Fibroblast of lung (primary cell): ENCODE data around the gene TBC1D5. TPM values are rescaled to one million over a fixed set of nuclear protein-coding genes. Genes with fewer than 3 reads are reported as not detected.
A peak's percentile ranks its signal among the peaks of the same experiment; 100 is the strongest.

Experiments used
- DNase-seq, 2 donors: peaks; one replicate each; pipeline versions ENCODE4 v3.0.0 to v3.0.0-alpha.2; 2010; ENCODE audit warnings: low read depth in 2 of 2
- H2AFZ ChIP-seq: 2 replicates; pipeline ENCODE4 v1.5.1; 2012; ENCODE audit warnings: low read length, control low read depth, inconsistent platforms
- H3K27ac ChIP-seq: 2 replicates; pipeline ENCODE4 v1.5.1; 2011; ENCODE audit warnings: low read length, control low read depth; ENCODE audit not compliant: insufficient read depth
- H3K27me3 ChIP-seq: 2 replicates; pipeline ENCODE4 v1.5.1; 2011; ENCODE audit warnings: mild to moderate bottlenecking, low read length; ENCODE audit not compliant: control insufficient read depth, insufficient read depth
- H3K36me3 ChIP-seq: 2 replicates; pipeline ENCODE4 v1.5.1; 2011; ENCODE audit warnings: low read length; ENCODE audit not compliant: control insufficient read depth, insufficient read depth
- H3K4me1 ChIP-seq: 2 replicates; pipeline ENCODE4 v1.5.1; 2011; ENCODE audit warnings: low read length; ENCODE audit not compliant: control insufficient read depth, insufficient read depth; ENCODE audit errors: extremely low read depth
- H3K4me2 ChIP-seq: 2 replicates; pipeline ENCODE4 v1.5.1; 2011; ENCODE audit warnings: low read length, control low read depth; ENCODE audit not compliant: insufficient read depth; ENCODE audit errors: extremely low read depth
- H3K4me3 ChIP-seq, 4 experiments: fragments of 200-600 bp in 1 of 4; sonication (generic) in 1 of 4; replicated peaks in 1 of 4; 2 replicates each; pipeline ENCODE4 v1.5.1; 2011 to 2016; ENCODE audit warnings: low read length in 4 of 4, low read depth in 3 of 4, mild to moderate bottlenecking in 3 of 4, control low read depth in 2 of 4, inconsistent platforms in 1 of 4, mixed read lengths in 1 of 4; ENCODE audit not compliant: insufficient read depth in 1 of 4; ENCODE audit errors: control extremely low read depth in 1 of 4
- H3K79me2 ChIP-seq: 2 replicates; pipeline ENCODE4 v1.5.1; 2012; ENCODE audit warnings: mild to moderate bottlenecking, low read length, inconsistent platforms; ENCODE audit not compliant: control insufficient read depth, insufficient read depth
- H3K9ac ChIP-seq: 2 replicates; pipeline ENCODE4 v1.5.1; 2011; ENCODE audit warnings: mild to moderate bottlenecking, low read length, control low read depth; ENCODE audit not compliant: insufficient read depth
- H3K9me3 ChIP-seq: 2 replicates; pipeline ENCODE4 v1.5.1; 2012; ENCODE audit warnings: low read depth, low read length; ENCODE audit not compliant: control insufficient read depth, insufficient read depth
- H4K20me1 ChIP-seq: 2 replicates; pipeline ENCODE4 v1.5.1; 2011; ENCODE audit warnings: low read length; ENCODE audit not compliant: control insufficient read depth, insufficient read depth; ENCODE audit errors: extremely low read depth
- EZH2 ChIP-seq: IDR thresholded peaks from 2 replicates; pipeline ENCODE4 v1.5.1; 2012; ENCODE audit warnings: low read length, control low read depth, mild to moderate bottlenecking; ENCODE audit errors: missing control alignments
- polyA plus RNA-seq, 2 donors: library from polyadenylated mRNA; depleted of rRNA in 1 of 2; stranded (reverse) in 1 of 2; unstranded in 1 of 2; fragments of >200 nt; gene quantifications; 2 replicates each; pipeline ENCODE4 v1.2.1, GENCODE V29; 2011 to 2012; ENCODE audit warnings: missing spikeins in 1 of 2
- total RNA-seq: library from RNA; depleted of rRNA; stranded (reverse); fragments of >200 nt; gene quantifications from 2 replicates; pipeline ENCODE4 v1.2.1, GENCODE V29; 2014
- TF ChIP-seq, protein P1 (sequence below), 2 donors: IDR thresholded peaks in 1 of 2; conservative IDR thresholded peaks in 1 of 2; 1 replicate in 1 of 2; 2 replicates in 1 of 2; pipeline ENCODE4 v1.5.1; 2011 to 2012; ENCODE audit warnings: low read length in 2 of 2, control low read depth in 1 of 2, inconsistent platforms in 1 of 2, low read depth in 1 of 2, mild to moderate bottlenecking in 1 of 2

TBC1D5 gene
- total and polyA plus RNA-seq, 2 donors (not counting 1 experiment from before 2014, with no cell fraction given): 43.6 to 129 TPM

DNA sequence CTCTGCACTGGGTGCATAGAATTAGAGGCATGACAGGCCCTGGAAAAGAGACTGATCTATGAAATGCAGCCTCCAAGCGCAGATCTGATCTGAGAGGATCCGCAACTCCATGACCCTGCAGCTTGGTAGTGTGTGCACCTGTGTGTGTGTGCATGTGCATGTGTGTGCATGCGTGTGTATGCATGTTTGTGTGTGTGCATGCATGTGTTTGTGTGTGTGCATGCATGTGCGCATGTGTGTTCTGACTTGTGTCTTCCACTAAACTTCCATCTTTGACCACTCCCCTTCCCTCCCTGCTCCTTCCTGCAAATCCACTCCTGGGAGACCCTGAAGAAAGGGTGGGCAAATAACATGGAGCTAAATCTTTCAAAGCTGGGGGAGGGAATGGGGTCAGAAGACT lies 600.7 kb downstream of the TBC1D5 start:
- Histone ChIP-seq H3K27me3 (no peaks in the 10 kb centered on the region), H3K4me1 (no peaks in the 10 kb centered on the region), H3K36me3 (no peaks in the 10 kb centered on the region), H3K4me2 (no peak overlapping the region), H3K9me3 (no peaks in the 10 kb centered on the region), H4K20me1 (no peaks in the 10 kb centered on the region), H3K4me3 (no peak overlapping the region), H2AFZ (no peak overlapping the region), H3K79me2 (no peaks in the 10 kb centered on the region), H3K9ac (no peak overlapping the region), H3K27ac (no peak overlapping the region)
- no peak for TF ChIP-seq EZH2
- no peak for DNase-seq

DNA sequence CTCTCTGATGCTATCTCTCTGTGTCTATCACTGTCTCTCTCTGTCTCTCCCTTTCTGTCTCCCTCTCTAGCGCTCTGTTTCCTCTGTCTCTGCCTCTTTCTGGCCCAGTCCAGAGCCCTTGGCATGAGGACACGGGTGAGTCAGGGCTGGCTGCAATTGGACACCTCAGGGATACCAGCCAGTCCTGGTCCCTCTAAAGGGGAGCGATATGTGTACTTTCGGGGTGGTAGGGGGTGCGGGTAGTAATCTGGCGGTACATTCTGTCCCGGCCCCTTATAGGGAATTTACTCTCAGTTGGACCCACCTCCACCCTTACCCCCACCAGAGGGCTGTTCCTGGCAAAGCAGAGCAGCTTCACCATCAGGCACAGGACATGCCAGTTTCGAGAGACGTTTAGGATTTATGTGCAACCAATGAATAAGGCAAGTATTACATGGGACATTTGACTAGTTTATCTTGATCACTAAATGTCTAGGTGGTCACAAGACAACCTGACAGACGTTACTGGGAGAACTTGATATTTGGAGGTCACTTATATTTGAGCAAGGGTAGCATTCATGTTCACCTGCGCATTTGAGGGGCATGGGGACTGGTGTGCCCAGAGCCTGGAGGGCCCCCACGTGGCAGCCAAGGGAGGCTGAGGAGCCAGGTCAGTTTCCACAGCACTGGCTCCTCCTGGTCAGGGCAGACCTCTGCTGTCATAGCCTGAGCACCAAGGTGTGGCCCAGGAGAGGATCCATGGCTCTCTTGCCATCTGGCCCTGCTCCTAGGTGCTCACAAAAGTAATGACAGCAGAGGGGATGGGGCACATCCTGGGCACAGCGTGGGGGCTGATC lies 601.5 kb downstream of the TBC1D5 start:
- H3K79me2 ChIP-seq: no peaks in the 10 kb centered on the region
- peak; percentile 7 to 9 for DNase-seq
- H3K9ac ChIP-seq: no peak overlapping the region
- no peaks in the 10 kb centered on the region for H4K20me1 ChIP-seq
- no peak for TF ChIP-seq EZH2
- TF ChIP-seq, protein P1, sequence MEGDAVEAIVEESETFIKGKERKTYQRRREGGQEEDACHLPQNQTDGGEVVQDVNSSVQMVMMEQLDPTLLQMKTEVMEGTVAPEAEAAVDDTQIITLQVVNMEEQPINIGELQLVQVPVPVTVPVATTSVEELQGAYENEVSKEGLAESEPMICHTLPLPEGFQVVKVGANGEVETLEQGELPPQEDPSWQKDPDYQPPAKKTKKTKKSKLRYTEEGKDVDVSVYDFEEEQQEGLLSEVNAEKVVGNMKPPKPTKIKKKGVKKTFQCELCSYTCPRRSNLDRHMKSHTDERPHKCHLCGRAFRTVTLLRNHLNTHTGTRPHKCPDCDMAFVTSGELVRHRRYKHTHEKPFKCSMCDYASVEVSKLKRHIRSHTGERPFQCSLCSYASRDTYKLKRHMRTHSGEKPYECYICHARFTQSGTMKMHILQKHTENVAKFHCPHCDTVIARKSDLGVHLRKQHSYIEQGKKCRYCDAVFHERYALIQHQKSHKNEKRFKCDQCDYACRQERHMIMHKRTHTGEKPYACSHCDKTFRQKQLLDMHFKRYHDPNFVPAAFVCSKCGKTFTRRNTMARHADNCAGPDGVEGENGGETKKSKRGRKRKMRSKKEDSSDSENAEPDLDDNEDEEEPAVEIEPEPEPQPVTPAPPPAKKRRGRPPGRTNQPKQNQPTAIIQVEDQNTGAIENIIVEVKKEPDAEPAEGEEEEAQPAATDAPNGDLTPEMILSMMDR (conservative IDR thresholded peaks at IDR 0.05 in 1 of 2, IDR thresholded peaks at IDR 0.05 in 1 of 2; ENCODE audit: low read depth in 1 of 2, low read length in 2 of 2): no peak
- H3K4me2 ChIP-seq: no peak overlapping the region
- no peak overlapping the region for H3K27ac ChIP-seq
- H3K27me3 ChIP-seq: no peaks in the 10 kb centered on the region
- H3K4me3 ChIP-seq: no peak overlapping the region
- H2AFZ ChIP-seq: no peak overlapping the region
- H3K4me1 ChIP-seq: no peaks in the 10 kb centered on the region
- H3K36me3 ChIP-seq: no peaks in the 10 kb centered on the region
- no peaks in the 10 kb centered on the region for H3K9me3 ChIP-seq

DNA sequence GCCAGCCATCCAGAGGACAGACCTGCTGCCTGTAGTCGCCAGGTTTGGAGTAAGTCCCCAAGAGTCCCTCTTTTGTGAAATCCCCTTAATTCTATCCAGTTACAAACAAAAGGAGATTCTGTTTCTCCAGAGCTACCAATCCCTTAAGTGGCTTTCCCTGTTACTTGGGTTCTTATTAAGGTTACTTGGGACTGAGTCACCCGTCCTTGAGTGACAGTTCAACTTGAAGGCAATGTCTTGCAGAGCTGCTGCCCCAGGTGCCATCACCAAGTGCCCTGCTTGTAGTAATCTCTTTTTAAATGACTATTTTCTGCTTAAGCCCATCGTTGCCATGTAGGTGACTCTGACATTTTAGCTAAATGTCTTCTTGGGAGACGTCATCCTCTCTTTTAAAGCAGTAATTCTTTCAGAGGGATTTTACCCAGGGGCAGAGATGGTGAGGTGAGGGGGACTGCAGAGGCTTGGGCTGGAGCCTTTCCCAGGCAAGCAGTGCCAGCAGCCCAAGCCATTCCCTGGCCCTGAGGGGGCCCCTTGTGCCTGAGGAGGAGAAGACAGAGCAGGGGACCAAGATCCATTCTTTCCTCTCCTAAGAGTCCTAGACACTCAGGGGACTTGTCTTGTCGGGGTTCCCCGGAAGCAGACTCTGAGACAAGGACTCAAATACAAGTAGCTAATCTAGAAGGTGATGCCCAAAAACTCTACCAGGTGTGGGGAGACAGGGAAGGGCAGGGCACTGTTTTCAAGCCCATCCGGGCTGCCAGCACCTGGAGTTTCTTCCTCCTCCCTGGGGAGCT lies 604.0 kb downstream of the TBC1D5 start:
- no peaks in the 10 kb centered on the region for H3K36me3 ChIP-seq
- H2AFZ ChIP-seq: no peak overlapping the region
- H3K9ac ChIP-seq: no peak overlapping the region
- TF ChIP-seq, protein P1 (conservative IDR thresholded peaks at IDR 0.05 in 1 of 2, IDR thresholded peaks at IDR 0.05 in 1 of 2; ENCODE audit: low read depth in 1 of 2, low read length in 2 of 2): no peak
- TF ChIP-seq EZH2: no peak
- no peak overlapping the region for H3K27ac ChIP-seq
- no peak overlapping the region for H3K4me2 ChIP-seq
- no peaks in the 10 kb centered on the region for H3K4me1 ChIP-seq
- no peak overlapping the region for H3K4me3 ChIP-seq
- no peaks in the 10 kb centered on the region for H3K9me3 ChIP-seq
- no peaks in the 10 kb centered on the region for H3K27me3 ChIP-seq
- H4K20me1 ChIP-seq: no peaks in the 10 kb centered on the region
- no peaks in the 10 kb centered on the region for H3K79me2 ChIP-seq
- no peak for DNase-seq
